Right forelimb (tissue), 1 donor: Measurements from ENCODE around the gene SPTB.
"Not testable (repeated sequence)": the region's sequence is repeated elsewhere in the genome, so short reads cannot be mapped to it uniquely, and the experiment has no call there.

Experiments used
- DNase-seq: peaks from one replicate; pipeline ENCODE4 v3.0.0-alpha.2; 2018

The SPTB gene

DNA sequence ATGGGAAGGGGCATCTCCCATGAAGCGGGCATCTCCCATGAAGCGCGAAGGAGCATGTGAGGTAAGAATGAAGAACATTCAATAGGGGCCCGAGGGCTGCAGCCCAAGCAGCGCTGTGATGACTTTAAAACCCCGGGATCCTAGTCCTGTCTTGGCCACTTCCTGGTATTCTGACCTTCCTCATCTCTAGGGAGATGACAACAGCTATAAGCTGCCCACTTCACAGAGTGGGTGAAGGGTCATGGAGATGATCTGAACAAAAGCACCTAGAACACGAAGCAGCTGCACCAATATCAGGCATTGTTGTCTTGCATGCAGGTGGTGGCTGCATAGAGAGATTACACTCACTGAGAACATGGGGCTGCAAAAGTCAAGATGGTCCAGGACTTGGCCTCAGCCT, 64.5 kb downstream of the SPTB start:
- DNase-seq: no peak

DNA sequence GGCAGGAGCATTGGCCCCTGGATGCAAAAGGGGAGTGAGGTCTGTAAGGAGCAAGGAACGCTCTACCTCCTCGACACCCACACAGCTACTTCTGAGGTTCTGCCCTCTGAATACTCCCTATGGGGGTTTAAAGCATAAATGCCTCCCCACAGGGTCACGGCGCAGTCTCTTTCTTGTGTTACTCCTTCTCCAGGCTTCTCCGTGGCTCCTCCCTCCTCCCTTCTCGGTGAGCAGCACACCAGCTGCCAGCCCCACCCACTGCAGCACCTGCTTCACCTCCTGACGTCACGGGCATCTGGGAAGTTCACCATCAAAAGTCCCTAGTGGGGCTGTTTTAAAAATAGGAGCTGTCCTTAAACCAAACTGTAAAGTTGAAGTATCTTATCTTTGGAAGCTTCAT, 67.3 kb downstream of the SPTB start:
- DNase-seq: no peak

DNA sequence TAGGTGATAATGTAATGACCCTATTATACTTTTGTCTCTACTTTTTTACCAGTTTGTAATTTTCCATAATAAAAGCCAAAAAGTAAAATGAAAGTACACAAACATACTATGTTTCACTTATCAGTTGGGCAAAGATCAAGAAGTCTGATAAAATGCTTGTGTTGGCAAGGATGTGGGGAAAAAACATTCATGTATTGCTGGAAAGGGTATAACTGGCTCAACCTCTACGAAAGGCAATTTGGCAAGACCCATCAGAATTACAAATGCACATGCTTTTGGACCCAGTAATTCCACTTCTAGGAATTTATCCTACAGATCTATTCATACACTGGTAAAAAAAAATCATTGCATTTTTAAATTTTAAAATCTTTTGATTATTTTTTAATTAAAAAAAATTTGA, 68.0 kb downstream of the SPTB start:
- no peak for DNase-seq

DNA sequence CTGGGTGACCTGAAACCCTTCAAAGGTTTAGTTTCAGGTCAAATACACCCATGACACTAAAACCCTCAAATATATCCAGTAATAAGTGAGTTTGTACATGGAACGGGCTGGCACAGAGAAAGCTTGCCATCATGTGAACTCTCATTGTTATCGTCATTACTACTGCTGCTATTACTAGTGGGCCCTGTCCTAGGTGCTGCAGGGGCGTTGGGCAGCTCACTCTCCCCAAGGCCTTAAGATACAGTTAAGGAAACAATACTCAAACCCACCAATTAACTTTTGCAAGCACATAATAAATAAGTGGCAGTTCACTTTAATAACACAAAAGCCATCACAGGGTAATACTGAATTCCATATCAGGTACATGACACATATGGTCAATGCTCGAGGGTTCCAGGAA, 71.3 kb downstream of the SPTB start:
- DNase-seq: no peak

DNA sequence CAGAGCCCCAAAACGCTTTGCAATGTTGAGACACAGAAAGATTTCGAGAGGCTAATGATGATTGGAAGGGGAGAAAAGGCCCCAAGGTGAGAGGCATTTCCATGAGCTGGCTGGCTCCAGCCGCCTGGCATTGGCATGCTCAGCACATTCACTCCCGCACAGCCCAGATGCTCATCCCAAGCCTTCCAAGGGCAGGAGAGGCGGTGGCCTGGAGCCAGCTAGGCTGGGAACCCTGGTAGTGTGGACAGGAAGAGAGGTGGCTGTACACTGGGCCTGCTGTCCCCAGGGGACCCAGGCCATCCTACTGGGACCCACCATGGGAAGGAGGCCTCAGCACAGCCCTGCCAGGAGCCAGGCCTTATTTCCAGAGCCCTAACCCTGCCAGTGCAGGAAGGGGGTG, 72.2 kb downstream of the SPTB start:
- DNase-seq: no peak

DNA sequence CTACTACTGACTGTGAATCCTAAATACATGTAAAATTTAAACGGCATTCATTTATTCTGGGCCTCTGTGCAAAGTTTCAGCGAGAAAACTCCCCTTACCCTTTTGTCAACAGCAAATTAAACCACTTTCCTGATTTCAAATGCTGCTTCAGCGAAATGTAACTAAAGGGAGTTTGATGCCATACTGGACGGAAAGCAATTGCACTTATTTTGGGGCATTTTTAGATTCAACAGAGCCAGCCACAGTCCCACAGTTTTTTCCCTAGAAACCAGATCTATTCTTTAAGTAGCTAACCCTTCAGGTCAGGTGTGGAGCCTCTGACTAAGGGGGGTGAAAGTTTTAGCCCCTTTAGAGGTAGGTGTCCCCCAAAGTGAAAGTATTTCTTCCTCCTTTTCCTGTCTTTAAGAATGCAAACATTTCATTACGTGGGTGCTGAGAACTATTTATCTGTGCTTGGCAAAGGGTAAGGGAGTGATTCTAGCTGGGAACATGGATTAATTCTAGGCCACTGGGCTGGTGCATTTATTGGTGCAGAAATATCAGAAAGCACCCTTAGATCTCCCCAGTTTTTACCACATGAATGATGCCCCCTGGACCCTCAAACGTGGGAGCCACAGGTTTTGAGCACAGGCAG, 72.7 kb downstream of the SPTB start:
- no peak for DNase-seq

DNA sequence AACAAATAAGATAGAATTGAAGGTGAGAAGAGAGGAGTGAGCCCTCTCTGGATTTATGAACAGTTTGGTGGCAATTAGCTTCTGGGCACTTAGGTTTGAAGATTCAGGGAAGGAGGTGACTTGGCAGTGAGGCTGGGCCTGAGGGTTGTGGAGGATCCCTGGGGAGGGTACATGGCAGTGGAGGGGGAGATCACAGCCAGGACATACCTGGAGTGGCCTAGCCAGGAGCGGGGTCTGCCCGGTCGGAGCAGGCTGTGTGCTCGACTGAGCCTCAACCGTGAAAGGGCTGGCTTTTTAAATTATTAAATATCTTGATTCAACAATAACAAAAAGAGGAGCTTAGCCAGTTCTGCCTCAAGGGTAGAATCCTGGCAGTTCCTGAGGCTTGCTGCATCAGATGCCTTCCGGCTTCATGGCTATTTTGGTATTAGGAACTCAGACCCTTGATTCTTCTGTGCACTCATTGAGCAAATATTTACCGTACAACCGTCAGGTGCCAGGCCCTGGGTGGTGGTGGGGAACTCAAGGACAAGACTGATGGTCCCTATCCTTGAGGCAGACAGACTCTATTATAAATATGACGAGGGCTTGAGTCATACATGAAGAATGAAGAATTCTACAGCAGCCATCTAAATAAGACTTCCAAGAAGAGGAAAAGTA, 73.4 kb downstream of the SPTB start:
- no peak for DNase-seq

DNA sequence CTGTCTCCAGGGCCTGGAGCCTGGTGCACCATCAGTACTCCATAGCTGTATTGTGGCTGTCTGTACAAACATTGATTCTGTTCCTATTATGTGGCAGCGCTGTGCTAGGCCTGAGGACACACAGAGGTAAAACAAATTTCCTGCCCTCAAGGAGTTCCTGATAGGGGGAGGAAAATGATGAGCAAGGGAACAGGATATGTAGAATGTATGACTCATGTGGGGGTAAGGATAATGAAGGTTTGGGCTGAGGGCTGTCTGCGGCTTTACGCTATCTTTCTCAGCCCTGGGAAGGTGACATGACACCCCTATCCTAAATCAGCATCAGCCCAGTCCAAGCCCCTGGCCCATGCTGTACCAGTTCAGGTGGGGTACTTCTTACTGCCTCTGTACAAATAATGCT, 74.1 kb downstream of the SPTB start:
- not testable (repeated sequence) for DNase-seq

DNA sequence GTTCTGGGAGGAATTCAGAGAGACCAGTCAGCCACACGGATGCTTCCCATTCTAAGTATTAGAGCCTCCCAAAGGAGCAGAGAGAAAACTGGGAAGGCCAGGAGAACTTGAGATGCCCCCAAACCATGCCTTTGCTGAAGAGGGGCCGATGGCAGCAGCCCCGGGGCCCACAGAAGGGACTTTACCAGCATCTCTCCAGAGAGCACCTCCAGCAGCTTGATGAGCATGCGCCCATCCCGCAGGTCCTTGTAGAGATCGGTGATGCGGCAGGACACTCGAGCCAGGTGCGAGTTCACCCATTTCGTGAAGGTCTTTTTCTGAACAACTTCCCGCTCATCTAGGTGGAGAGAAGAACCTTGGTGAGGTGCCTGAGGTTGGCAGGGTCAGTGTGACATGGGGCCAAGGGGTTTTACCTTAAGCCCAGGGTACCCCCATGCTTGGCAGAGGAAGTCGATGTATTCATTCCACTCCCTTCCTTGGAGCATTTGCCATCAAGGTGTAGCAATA, 74.9 kb downstream of the SPTB start:
- no peak for DNase-seq

DNA sequence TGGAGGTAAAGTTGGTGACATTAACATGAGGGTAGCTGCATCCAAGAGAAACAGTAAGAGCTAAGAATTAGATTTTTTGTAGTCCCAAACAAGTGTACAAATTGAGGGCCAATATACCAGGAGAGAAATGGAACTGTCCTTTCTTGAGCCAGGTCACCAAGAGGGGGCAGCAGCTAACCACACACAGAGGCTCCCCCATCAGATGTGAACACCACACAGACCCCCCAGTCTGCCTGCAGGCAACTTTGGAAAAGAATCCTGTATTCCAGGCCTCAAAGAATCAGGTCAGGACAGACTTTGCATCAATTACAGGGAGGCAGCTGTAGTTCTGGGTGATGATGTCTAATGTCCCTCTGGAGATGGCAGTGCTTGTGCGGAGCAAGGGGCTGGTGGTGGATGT, 77.9 kb downstream of the SPTB start:
- no peak for DNase-seq

DNA sequence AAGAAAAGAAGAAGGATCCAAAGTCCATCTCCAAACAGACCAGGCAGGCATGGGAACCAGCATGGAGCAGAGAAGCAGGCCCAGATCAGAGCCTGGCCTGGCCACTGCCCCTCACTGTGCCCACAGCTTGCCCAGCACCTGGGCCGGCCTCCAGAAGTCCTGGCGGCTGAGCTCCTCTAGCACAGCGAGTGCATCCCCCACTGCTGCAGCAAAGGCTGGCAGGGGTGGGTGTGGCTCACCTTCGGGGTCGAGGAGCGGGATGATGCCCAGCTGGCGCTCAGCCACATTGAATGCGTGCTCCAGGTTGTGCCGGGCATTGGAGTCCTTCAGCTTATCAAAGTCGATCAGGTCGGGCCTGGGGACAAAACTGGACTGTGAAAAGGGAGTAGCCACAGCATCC, 78.7 kb downstream of the SPTB start:
- DNase-seq: no peak

DNA sequence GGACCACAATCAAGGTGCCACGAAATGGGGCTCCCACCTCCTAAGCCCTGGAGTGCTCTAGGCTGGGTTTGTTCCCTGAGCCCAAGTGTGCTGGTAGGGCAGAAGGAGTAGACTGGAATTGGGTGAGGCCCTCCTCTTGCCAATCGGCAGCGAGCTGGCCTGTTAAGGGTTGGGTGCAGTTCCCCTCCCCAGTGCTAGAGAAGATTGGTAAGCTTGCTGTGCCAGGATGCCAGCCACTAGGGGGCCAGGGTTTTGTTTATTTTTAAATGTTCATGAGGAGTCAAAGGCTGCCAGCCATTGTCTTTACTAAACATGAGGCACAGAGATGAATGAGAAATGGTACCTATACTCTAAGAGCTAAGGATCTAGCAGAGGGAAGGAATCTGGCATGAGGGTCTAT, 79.7 kb downstream of the SPTB start:
- no peak for DNase-seq

DNA sequence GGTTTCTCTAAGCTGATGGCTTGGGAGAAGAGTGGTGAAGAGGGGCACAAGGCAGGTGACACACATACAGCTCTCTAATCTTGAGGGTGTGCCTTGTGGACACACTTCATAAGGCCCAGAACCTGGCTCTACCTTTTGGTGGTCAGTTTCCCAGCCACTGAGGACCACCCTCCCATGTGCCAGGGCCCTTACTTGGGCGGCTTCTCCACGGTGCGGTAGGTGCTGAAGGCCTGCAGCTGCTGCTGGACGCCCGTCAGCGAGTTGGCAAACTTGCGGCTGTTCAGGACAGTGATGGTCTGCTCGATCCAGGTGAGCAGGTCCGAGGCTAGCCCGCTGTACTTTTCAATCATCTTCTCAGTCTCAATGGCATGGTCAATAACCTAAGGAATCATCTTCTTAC, 80.2 kb downstream of the SPTB start:
- no peak for DNase-seq

DNA sequence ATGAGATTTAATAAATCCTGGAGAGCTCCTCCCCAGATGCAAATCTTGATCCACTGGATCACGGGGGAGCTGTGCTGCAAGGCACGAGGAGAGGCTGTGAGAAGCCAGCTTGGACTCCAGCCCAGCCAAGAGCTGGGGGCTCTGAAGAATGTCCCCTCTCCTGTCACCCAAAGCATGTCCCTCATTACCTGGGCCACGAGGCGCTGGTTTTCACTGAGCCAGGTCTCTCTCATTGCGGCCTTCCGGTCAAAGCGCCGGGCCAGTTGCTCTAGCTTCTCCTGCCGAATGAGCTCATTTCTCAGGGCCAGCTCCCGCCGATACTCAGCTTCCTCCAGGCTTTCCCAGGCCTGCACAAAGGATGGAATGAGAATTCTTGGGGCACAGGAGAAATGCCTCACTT, 83.3 kb downstream of the SPTB start:
- no peak for DNase-seq

DNA sequence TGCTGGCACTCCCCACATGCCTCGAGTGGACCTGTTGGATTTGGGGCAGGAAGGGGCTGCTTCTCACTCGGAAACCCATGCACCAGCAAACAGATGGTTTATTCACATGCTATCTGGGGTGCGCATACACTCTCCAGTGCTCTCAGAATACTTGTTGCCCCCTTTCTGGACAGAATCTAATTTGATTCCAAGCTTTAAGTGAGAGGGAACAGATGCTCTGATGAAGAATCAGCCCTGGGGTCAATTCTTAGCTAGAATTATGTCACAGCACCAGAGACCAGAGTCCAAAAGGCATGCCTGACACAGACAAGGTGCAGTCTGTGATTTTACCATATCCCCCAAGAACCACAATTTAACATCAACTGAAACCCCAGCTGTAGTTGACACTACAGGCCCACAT, 83.8 kb downstream of the SPTB start:
- no peak for DNase-seq

DNA sequence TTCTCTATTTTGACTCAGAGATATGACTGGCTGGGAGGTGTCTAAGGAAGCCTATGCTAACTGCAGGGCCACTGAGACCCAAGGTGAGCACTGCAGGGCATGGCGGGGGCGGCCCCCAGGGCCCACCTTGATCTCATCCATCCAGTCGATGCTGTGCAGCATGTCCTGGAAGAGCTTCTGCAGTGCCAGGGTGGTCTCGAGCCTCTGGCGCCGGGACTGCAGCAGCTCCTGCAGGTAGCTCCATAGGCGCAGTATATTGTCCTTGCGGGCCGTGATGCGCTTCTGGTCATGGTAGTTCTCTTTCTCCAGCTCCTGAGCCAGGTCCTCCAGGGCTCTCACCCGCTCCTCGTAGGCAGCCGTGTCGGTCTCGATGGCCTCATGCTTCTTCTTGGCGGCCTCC, 84.5 kb downstream of the SPTB start:
- no peak for DNase-seq

DNA sequence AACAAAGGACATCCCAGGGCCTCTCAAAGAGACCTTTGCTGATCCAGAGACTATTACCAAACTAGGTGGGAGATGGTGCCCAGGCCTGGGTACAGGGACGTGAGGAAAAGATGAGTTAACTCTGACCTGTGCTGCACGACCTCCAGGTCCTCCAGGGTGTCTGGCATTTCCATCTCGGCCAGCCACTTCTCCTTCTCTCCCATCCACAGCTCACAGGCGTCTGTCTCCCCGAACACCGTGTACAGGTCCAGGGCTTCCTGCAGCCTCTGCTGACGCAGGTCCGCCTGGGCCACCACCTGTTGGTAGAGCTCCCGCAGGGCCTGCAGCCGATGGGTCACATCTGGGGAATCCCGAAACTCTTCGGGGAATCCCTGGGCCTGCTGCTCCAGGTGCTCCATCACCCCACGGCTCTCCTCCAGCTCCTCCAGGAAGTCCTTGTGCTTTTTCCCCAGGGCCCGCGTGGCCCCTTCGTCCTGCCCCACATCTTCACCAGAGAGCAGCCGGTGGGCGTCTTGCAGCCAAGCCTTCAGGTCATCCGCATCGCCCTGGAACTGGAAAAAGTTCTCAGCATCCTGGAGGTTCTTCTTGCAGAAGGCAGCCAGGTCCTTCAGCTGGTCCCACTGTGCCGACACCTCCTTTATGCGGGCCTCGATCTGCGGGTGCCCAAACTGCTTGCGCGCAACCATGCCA, 86.7 kb downstream of the SPTB start:
- DNase-seq: no peak

DNA sequence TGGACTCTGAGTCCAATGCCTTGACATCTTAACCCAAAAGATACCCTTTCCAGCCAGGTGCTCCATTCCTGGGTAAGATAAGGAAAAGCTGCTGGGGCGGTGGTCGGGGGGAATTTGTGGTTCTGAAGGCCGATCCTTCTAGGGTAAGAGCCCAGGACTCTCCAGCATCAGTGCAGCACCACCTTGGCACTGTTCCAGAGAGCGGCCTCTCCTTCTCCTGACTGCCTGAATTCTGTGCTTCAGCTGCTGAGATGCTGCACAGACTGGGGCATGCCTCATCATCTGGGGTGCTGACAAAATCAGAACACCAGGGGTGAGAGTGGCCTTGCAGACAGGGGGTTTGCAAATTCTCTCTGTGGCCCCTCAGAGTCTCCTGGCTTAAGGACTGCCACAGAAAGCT, 87.5 kb downstream of the SPTB start:
- DNase-seq: no peak

DNA sequence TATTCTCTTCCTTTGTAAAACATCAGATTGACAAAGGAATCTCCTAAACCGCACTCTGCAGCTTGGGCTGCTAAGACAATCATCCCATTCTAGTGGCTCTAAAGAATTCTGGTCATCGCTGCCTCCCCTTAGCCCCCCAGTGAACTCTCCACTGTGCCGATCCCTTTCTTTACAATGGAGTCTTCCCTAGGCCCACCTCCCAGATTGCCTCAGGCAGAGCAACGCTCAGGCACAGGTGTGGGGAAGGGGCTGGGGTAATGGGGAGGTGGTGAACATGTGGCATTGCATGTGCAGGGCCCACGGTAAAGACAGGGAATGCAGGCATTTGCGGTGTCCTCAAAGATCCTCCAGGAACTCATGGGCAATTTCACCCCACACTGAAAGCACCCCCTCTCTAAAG, 89.2 kb downstream of the SPTB start:
- no peak for DNase-seq

DNA sequence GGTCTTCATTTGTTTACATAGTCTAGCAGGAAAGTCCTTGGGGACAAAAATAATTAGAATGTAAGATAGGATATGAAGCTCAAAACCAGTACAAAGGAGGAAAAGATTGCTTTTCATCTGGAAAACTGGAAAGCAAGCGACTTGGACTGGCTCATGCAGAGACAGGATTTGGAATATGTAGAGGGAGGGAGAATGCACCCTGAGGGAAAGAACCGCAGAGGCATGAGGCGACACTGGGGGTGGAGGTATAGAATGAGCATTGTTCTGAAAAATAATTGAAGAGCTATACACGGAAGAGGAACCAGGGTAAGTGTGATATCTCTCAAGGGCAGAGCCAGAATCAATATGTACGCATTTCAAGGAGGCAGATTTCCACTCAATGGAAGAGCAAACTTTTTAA, 90.0 kb downstream of the SPTB start:
- no peak for DNase-seq

DNA sequence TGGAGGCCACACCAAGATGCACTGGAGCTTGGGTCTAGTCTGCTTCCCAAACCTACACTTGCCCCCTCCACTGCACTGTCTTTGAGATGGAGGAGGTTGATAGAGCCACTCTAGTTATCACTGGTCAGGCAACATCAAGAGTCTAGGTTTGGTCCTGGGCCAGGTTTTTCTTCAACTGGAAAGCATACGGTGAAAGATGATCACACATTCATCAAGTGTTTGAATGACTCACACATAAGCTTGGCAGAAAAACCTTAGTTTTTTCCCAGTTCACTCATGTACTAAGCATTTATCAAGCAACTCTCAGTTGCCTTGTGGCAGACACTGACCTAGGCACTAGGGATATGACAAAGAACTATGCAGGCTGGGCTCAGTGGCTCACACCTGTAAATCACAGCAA, 91.0 kb downstream of the SPTB start:
- no peak for DNase-seq

DNA sequence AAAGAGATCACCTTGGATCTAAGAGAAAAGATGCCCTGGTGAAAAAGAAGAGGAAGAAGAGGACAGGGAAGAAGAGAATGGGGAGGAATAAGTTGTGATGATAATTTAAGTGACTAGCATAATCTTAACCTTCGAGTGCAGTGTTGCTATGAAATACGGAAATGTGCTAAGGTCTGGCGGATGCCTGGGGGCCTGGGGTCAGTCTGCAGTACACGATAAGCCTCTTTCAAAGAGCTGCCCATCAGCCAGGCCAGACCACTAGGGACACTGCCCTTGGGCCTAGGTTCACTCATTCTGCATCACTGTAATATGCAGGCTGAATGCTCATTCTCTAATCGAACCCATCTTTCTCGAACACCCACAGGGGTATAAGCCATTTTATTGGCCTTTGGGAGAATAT, 92.1 kb downstream of the SPTB start:
- no peak for DNase-seq

DNA sequence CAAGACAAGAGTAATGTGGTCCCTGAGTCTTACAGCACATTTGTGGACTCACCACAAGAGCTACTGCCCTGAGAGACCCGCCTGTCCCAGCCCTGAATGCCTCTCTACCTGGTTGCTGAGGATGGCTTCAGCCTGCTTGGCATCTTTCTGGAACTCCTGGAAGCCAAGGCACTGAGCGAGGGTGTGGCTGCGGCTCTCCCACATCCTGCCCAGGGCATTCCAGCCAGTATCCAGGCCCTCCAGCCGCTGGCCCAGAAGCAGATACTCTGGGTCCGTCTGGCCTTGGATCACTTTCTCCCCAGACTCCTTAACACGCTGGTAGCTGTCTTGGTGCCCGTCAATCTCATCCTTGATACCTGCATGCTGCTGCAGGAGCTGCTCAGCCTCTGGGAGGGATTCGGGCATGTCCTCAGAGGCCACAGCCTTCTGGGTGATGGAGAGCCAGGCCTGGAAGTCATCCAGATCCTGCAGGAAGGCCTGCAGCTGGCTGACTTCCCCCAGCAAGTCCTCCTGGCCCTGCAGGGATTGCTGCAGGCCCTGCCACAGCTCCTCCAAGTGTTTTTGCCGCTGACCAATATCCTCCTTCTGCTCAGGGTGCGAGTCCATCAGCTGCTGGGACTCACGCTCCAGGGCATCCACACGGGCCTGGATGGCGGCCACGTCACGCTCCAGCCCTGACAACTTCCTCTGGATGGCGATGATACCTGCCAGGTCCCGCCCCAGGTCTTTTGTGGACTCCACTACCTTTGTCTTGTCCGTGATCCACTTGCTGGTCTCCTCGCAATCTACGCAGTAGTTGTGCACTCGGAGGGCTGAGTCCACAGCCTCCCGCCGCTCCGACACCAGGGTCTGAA, 93.2 kb downstream of the SPTB start:
- no peak for DNase-seq

DNA sequence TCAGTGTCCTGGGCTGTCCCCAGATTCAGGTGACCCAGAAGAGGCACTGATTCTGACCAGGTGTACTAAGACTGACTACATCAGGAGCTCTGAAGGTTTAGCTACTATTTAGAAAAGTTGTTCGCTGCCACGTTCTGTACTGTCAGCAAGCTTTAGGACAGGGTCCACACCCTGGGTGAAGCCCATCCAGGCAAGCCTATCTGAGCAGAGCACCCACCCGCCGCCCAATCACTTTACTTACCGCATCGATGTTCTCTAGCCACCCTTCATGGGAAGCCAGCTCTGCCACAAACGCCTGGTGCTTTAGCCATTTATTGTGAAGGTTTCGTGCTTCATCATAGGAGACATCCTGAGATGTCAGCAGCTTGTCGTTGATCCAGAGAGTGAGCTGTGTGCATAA, 95.7 kb downstream of the SPTB start:
- no peak for DNase-seq
